Measurements from ENCODE around the gene HIPK3.

- TF ChIP-seq CTCF (IDR thresholded peaks at IDR 0.05; ENCODE audit: insufficient read depth, low read length): no peak
- no peak for TF ChIP-seq POLR2AphosphoS5 (IDR thresholded peaks at IDR 0.05; ENCODE audit: low read depth)
- TF ChIP-seq REST (IDR thresholded peaks at IDR 0.05; ENCODE audit: insufficient replicate concordance, low read depth): no peak
Measured at GRCh38 chr11:33296695-33297094, 39.5 kb downstream of the HIPK3 start.
